Duodenal mucosa (tissue), 2 donors: ENCODE data around the gene ECE1.
"Not testable (repeated sequence)": the region's sequence is repeated elsewhere in the genome, so short reads cannot be mapped to it uniquely, and the experiment has no call there.

Experiments
- H3K27ac ChIP-seq: one replicate; pipeline ENCODE4 v1.7.0; 2013; ENCODE audit warnings: low read depth, low read length
- H3K27me3 ChIP-seq, 2 donors: one replicate each; pipeline ENCODE4 v1.7.0; 2013; ENCODE audit warnings: low read length in 2 of 2, control low read depth in 1 of 2; ENCODE audit not compliant: insufficient read depth in 2 of 2, control insufficient read depth in 1 of 2
- H3K36me3 ChIP-seq, 2 donors: one replicate each; pipeline ENCODE4 v1.7.0; 2013; ENCODE audit warnings: low read length in 2 of 2, control low read depth in 1 of 2; ENCODE audit not compliant: insufficient read depth in 2 of 2, control insufficient read depth in 1 of 2
- H3K4me1 ChIP-seq, 2 donors: one replicate each; pipeline ENCODE4 v1.7.0; 2013; ENCODE audit warnings: low read length in 2 of 2, control low read depth in 1 of 2; ENCODE audit not compliant: insufficient read depth in 2 of 2, control insufficient read depth in 1 of 2
- H3K4me3 ChIP-seq, 2 donors: one replicate each; pipeline ENCODE4 v1.7.0; 2013; ENCODE audit warnings: low read length in 2 of 2, low read depth in 1 of 2
- H3K9ac ChIP-seq, 2 donors: one replicate each; pipeline ENCODE4 v1.7.0; 2013; ENCODE audit warnings: low read length in 2 of 2, low read depth in 1 of 2
- H3K9me3 ChIP-seq, 2 donors: one replicate each; pipeline ENCODE4 v1.7.0; 2013; ENCODE audit warnings: low read length in 2 of 2, control low read depth in 1 of 2; ENCODE audit not compliant: control insufficient read depth in 1 of 2

ECE1 gene

DNA sequence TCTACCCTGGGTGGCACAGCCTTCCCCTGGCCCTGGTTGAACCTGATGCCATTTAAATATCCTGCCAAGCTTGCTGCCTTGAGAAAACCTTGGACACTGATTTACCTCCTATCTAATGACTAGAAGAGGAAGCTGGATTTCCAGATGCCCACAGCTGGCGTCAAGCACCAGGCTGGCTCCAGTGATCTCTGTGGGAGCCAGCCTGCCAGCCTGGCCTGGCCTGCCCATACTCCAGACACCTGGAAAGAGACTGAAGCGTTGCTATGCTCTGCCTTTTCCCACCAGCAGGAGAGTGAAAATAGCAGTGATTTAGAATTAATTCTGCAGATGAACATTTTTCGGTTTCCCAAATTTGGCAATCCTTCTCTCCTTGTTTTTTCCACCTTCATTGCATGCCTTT lies 102.0 kb downstream of the ECE1 start:
- Histone ChIP-seq H3K4me1 (peaks cover 8 to 21% of the 10 kb centered on the region in 2 donors), H3K27me3 (no peaks in the 10 kb centered on the region), H3K27ac (no peak overlapping the region), H3K9ac (no peak overlapping the region), H3K9me3 (no peaks in the 10 kb centered on the region), H3K4me3 (no peak overlapping the region), H3K36me3 (no peaks in the 10 kb centered on the region)

DNA sequence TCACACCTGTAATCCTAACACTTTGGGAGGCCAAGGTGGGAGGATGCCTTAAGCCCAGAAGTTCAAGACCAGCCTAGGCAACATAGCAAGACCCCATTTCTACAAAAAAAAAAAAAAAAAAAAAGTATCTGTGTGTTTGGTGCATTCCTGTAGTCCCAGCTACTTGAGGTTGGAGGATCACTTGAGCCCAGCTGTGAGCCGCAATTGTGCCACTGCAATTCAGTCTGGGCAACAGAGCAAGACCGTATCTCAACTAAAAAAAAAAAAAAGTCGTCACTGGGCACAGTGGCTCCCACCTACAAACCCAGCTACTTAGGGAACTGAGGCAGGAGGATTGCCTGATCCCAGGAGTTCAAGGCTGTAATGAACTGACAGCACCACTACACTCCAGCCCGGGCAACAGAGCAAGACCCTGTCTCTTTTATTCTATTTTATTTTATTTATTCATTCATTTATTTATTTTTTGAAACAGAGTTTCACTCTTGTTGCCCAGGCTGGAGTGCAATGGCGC lies 105.0 kb downstream of the ECE1 start:
- no peak overlapping the region for H3K9ac ChIP-seq
- H3K9me3 ChIP-seq, result no peaks in the 10 kb centered on the region
- H3K4me1 ChIP-seq, result peaks cover 8% of the 10 kb centered on the region in 2 donors
- H3K27me3 ChIP-seq, result no peaks in the 10 kb centered on the region
- H3K27ac ChIP-seq, result no peak overlapping the region
- H3K36me3 ChIP-seq, result no peaks in the 10 kb centered on the region
- H3K4me3 ChIP-seq, result no peak overlapping the region

DNA sequence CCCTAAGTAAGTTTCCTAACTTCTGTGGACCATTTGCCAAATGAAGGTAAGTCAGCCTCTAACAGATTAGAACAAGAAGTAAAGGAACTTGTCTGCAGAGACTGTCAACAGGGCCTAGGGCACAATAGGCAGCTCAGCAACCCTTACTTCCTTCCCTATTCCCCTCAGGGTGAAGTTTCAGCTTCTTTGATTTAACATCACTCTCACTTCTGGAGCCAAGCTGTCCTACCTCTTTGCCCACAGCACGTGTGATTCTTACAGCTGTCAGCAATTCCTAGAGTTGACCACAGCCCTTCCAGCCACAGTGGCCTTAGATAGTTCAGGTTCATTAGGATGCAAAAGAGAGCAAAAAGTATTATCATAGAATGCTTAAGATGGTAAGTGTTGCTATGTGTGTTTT lies 106.0 kb downstream of the ECE1 start:
- no peak overlapping the region for H3K9ac ChIP-seq
- no peaks in the 10 kb centered on the region for H3K9me3 ChIP-seq
- H3K36me3 ChIP-seq, result no peaks in the 10 kb centered on the region
- H3K4me1 ChIP-seq, result peaks cover 0 to 3% of the 10 kb centered on the region in 2 donors
- H3K27ac ChIP-seq, result no peak overlapping the region
- no peak overlapping the region for H3K4me3 ChIP-seq
- no peaks in the 10 kb centered on the region for H3K27me3 ChIP-seq

DNA sequence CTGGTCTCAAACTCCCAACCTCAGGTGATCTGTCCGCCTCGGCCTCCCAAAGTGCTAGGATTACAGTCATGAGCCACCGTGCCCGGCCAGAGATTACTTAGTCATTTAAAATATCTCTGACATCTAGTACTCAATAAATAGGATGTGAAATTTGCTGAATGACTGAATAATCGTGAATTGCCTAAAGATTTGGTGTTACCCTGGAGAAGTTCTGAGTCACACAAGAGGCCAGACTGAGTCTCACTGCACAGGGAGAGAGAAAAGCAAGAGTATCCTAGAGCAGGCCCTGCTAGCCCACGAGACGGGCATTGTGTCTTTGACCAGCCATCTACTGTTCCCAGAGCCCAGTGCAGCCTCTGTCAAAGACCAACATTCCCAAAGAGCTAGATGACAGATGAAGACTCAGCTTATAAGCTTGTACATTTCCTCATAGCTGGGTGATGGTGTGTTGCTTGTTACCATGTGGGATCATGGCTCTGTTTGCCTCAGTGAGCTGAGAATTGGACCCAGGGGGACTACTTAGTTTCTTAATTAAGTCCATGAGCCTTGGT lies 108.0 kb downstream of the ECE1 start:
- H3K4me3 ChIP-seq, result no peak overlapping the region
- no peaks in the 10 kb centered on the region for H3K36me3 ChIP-seq
- no peaks in the 10 kb centered on the region for H3K9me3 ChIP-seq
- peaks cover 3% of the 10 kb centered on the region in 2 donors for H3K4me1 ChIP-seq
- no peaks in the 10 kb centered on the region for H3K27me3 ChIP-seq
- no peak overlapping the region for H3K9ac ChIP-seq
- H3K27ac ChIP-seq, result no peak overlapping the region

DNA sequence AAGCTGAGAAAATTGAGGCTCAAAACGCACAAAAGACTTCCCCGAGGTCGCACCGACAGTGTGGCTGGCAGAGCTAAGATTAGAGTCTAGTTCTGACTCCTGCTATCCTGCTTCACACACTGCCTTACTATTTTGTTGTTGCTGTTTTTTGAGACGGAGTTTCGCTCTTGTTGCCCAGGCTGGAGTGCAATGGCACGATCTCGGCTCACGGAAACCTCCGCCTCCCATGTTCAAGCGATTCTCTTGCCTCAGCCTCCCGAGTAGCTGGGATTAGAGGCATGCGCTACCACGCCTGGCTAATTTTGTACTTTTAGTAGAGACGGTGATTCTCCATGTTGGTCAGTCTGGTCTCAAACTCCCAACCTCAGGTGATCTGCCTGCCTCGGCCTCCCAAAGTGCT lies 112.0 kb downstream of the ECE1 start:
- H3K4me3 ChIP-seq, H3K27me3 ChIP-seq, H3K9ac ChIP-seq, H3K9me3 ChIP-seq, H3K27ac ChIP-seq, H3K36me3 ChIP-seq: not testable (repeated sequence)
- H3K4me1 ChIP-seq, result peaks cover 15 to 22% of the 10 kb centered on the region in 2 donors

DNA sequence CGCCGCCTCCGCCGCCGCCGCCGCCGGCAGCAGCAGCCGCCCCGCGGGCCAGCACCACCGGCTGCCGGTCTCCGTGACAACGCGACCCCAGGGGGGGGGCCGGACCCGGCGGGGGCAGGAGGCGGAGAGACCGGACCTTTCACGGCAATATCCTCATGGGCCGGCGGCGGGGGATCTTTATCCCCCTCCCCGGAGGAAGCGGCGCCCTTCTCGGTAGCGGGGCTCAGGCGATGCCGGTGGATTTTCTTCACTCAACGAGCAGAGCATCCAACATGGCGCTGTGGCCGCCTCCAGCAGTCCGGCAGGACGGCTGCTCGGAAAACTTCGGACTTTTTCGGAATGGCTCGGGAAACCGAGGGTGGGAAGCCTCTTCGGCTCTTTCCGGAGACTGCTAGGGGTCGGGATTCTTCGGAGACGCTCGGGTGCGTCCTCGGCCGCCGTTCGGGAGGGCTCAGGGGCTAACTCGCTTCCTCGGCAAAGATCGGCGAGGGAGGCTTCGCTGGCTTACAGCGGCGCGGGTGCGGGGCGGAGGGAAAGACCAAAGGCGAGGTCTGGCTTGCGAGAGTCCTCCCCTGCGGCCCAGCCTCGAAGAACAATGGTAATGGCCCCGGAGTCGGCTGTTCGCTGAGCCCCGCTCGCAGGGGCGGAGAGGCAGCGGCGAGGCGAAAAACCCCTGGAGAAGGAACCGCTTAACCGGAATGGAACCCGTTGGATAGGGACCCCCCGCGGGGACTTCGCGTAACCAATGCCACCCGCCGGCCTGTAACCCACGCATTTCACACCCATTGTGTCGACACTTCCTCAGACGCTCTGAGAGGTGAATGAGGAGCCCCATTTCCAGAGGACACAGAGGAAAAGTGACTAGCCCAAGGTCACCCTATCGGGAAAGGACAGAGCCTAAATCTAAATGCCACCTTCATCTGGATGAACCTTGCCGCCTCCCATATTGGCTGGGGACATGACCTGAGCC lies 113.4 kb downstream of the ECE1 start, which contains the start of gene EIF4G3:
Gene EIF4G3, minus strand, starts transcription at position 312 of the 970 bp plus-strand sequence. CDS start 174,155 bp downstream, outside the sequence.
- Histone ChIP-seq H3K27me3 (no peaks in the 10 kb centered on the region), H3K9me3 (no peaks in the 10 kb centered on the region), H3K4me1 (peaks cover 15 to 22% of the 10 kb centered on the region in 2 donors), H3K27ac (peak within 1 kb of the TSS; percentile 71), H3K36me3 (no peaks in the 10 kb centered on the region), H3K9ac (peak within 1 kb of the TSS; percentile 85 to 96), H3K4me3 (peak within 1 kb of the TSS; percentile 90 to 95)

DNA sequence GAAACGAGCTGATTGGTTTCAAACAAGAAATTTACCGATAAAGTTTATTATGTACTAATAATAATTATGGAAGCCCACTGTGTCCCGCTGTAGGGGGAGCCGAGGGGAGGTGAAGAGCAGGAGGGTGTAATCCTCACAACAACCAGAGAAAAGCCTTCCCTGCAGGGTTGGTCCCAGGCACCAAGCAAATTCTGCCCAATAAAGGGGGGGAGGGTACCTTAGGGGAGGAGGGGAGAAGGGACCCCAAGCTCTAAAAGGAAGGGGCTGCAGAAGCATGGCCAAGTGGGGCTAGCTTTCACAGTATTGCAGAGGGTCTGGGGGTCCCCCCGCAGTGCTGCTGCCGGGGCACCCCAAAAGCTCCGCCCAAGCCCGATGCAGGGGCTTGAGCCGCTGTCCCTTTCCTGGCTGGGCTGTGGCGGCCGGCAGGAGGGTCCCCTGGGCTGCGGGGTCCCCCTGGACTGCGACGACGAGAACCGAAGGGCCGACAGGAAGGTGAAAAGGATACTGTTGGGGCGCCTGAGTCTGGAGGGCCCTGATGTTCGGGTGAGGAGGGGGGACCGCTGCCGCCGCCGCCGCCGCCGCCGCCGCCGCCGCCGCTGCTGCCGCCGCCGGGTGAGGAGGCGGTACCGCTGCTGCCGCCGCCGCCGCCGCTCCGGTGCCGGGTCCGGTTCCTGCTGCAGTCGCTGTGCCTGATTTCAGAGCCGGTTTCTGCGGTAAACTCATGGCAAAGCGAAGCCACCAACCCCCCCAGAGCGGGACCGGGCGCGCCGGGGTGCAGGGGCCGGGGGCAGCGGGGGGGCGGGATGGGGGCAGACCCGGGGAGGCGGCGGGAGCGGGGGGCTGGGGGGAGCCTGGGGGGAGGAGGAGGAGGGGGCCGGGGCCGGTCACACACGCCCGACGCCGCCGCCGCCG lies 114.3 kb downstream of the ECE1 start:
- Histone ChIP-seq H3K9me3 (no peaks in the 10 kb centered on the region), H3K9ac (peak overlapping the region; percentile 85 to 96)

DNA sequence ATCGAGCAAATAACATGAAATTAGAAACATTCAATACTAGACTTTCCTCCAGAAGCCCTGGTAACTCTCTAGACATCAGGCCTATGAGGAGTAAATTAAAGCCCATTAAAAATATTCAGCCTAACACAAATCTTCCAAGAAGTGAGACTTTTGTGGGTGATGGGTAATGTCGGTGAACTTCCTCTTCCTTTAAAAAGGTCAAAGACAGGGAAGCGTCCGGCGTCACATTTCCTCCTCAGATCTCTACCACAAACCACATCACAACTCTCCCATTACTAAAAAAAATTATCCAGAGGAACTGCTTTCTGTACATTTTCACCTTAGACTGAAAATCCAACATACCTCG lies 115.0 kb downstream of the ECE1 start:
- Histone ChIP-seq H3K9me3 (no peaks in the 10 kb centered on the region), H3K4me1 (peaks cover 15 to 22% of the 10 kb centered on the region in 2 donors), H3K4me3 (peak overlapping the region; percentile 90 to 95), H3K27ac (peak overlapping the region; percentile 7), H3K36me3 (no peaks in the 10 kb centered on the region), H3K27me3 (no peaks in the 10 kb centered on the region), H3K9ac (peak overlapping the region; percentile 85 to 96)

More for the DNA sequence above, 114.3 kb downstream of the ECE1 start:
- H3K27ac ChIP-seq, result peak overlapping the region; percentile 67
- H3K4me3 ChIP-seq, result peak overlapping the region; percentile 90 to 95
- no peaks in the 10 kb centered on the region for H3K27me3 ChIP-seq
- no peaks in the 10 kb centered on the region for H3K36me3 ChIP-seq
- H3K4me1 ChIP-seq, result peaks cover 15 to 22% of the 10 kb centered on the region in 2 donors

DNA sequence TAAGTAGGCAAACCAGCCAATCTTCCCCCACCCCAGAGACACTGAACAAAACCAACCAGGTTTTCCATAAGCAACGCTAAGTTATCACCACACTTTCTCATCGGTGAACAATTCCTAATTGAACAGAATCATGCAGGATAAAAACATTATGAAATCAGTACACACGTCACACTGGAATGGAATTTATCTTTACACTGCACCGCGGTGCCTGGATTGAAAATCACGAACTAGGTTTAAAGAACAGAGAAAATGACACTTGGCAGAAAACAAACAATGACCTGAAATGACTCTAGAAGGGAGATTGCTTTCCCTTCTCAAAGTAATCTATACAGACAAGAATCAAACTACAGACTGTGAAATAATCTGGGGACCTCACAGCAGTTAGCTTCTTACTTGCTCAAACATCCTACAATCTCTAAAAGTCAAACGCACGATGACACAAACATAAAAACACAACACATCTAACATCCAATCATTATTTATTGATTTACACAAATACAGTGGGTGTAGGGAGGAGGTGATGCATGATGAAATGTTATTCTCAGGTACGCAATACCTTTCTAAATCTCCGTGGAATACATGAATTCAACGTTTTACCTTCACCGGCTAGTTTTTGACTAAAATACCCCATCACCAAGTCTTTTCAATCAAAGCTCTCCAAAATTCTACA lies 115.5 kb downstream of the ECE1 start:
- Histone ChIP-seq H3K9me3 (no peaks in the 10 kb centered on the region), H3K4me1 (peaks cover 15 to 22% of the 10 kb centered on the region in 2 donors), H3K27ac (peak overlapping the region; percentile 7), H3K27me3 (no peaks in the 10 kb centered on the region), H3K9ac (peak overlapping the region; percentile 85 to 96), H3K4me3 (peak overlapping the region; percentile 90 to 95), H3K36me3 (no peaks in the 10 kb centered on the region)
